Tibial nerve (tissue), 4 donors: ENCODE results near the gene EIF2AK3. TPM values are rescaled to one million over a fixed set of nuclear protein-coding genes. Genes with fewer than 3 reads are reported as not detected.

ENCODE experiments used
- DNase-seq, 2 donors: peaks; one replicate each; pipeline ENCODE4 v3.0.0-alpha.2; 2019; ENCODE audit warnings: low spot score in 2 of 2
- H3K27ac ChIP-seq, 4 donors: fragments of 200-600 bp; sonication (generic) in 3 of 4; one replicate each; pipeline ENCODE4 v1.5.1; 2017 to 2019; ENCODE audit warnings: mild to moderate bottlenecking in 1 of 4
- H3K27me3 ChIP-seq, 2 donors: fragments of 200-600 bp; sonication (generic) in 1 of 2; one replicate each; pipeline versions ENCODE4 v1.5.1 to v1.6.0; 2017 to 2019
- H3K36me3 ChIP-seq, 3 donors: fragments of 200-600 bp; sonication (generic); one replicate each; pipeline ENCODE4 v1.5.1; 2018 to 2019
- H3K4me1 ChIP-seq, 4 donors: fragments of 200-600 bp; sonication (generic) in 3 of 4; one replicate each; pipeline ENCODE4 v1.5.1; 2017 to 2019
- H3K4me3 ChIP-seq, 4 donors: fragments of 200-600 bp; sonication (generic) in 3 of 4; one replicate each; pipeline ENCODE4 v1.5.1; 2017 to 2019; ENCODE audit warnings: mild to moderate bottlenecking in 1 of 4, moderate library complexity in 1 of 4
- H3K9me3 ChIP-seq, 4 donors: fragments of 200-600 bp; sonication (generic) in 3 of 4; one replicate each; pipeline ENCODE4 v1.5.1; 2017 to 2019
- EP300 ChIP-seq, 2 donors: sonication (generic); formaldehyde crosslinking; IDR thresholded peaks; one replicate each; pipeline ENCODE4 v1.6.1; 2017; ENCODE audit warnings: antibody characterized with exemption in 2 of 2, mild to moderate bottlenecking in 1 of 2
- POLR2A ChIP-seq, 2 donors: fragments of 450-650 bp; IDR thresholded peaks; one replicate each; pipeline ENCODE4 v1.6.1; 2017; ENCODE audit warnings: antibody characterized with exemption in 2 of 2, mild to moderate bottlenecking in 2 of 2, moderate library complexity in 2 of 2
- WGBS, 2 donors: methylation state at CpG; one replicate each; pipeline ENCODE4 v1.1.5; 2018; 5-methylcytosine and 5-hydroxymethylcytosine counted together
- total RNA-seq, 4 donors: library from RNA; depleted of rRNA; stranded (reverse); fragments of >200 nt; gene quantifications; one replicate each; pipeline ENCODE4 v1.1.0, GENCODE V29; 2016
- TF ChIP-seq, protein P1 (sequence below), 5 experiments: fragments of 200-600 bp in 3 of 5; fragments of 450-650 bp in 2 of 5; sonication (generic) in 3 of 5; IDR thresholded peaks; one replicate each; pipeline ENCODE4 v1.5.1; 2016 to 2019; ENCODE audit warnings: antibody characterized with exemption in 5 of 5, mild to moderate bottlenecking in 3 of 5, moderate library complexity in 2 of 5

EIF2AK3 gene
- total RNA-seq, 4 donors from 2014 or later: 19.8 to 29.1 (median 25.9) TPM

DNA sequence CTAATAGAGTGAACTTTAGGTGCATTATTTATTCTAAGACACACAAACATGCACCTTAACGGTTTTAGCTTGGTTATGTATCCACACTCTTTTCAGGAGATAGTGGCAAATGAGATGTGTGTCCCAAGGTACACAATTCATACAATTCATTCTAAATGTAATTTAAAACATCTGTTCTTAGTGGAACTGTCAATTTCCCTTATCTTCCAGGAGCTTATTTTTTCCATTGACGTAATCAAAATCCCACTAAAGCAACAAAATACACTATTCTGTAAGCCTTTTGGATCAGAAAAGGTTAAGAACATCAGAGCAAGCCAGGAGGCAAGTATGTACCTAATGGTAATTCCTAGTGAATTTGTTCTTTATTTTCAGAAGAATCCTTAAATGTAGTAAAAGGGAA lies 19.8 kb downstream of the EIF2AK3 start:
- Histone ChIP-seq H3K36me3 (peaks cover 0 to 9% (median 0%) of the 10 kb centered on the region in 3 donors), H3K27me3 (no peaks in the 10 kb centered on the region), H3K27ac (no peak overlapping the region), H3K4me1 (peaks cover 0 to 15% (median 3%) of the 10 kb centered on the region in 4 donors), H3K9me3 (no peaks in the 10 kb centered on the region), H3K4me3 (no peak overlapping the region)
- WGBS, 2 donors: 68 to 82% methylated on average over 2 of the region's 2 CpGs
- TF ChIP-seq EP300 (IDR thresholded peaks at IDR 0.05) (no peak), POLR2A (IDR thresholded peaks at IDR 0.05) (no peak)
- TF ChIP-seq, protein P1, sequence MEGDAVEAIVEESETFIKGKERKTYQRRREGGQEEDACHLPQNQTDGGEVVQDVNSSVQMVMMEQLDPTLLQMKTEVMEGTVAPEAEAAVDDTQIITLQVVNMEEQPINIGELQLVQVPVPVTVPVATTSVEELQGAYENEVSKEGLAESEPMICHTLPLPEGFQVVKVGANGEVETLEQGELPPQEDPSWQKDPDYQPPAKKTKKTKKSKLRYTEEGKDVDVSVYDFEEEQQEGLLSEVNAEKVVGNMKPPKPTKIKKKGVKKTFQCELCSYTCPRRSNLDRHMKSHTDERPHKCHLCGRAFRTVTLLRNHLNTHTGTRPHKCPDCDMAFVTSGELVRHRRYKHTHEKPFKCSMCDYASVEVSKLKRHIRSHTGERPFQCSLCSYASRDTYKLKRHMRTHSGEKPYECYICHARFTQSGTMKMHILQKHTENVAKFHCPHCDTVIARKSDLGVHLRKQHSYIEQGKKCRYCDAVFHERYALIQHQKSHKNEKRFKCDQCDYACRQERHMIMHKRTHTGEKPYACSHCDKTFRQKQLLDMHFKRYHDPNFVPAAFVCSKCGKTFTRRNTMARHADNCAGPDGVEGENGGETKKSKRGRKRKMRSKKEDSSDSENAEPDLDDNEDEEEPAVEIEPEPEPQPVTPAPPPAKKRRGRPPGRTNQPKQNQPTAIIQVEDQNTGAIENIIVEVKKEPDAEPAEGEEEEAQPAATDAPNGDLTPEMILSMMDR (IDR thresholded peaks at IDR 0.05): no peak
- DNase-seq: no peak

- peaks cover 0 to 8% (median 0%) of the 10 kb centered on the region in 3 donors for H3K36me3 ChIP-seq
- H3K4me3 ChIP-seq: no peak overlapping the region
- H3K27ac ChIP-seq: no peak overlapping the region
- no peak for TF ChIP-seq EP300 (IDR thresholded peaks at IDR 0.05)
- TF ChIP-seq POLR2A (IDR thresholded peaks at IDR 0.05): no peak
- TF ChIP-seq, protein P1 (IDR thresholded peaks at IDR 0.05): no peak
- DNase-seq: no peak
- peaks cover 0 to 21% (median 5%) of the 10 kb centered on the region in 4 donors for H3K4me1 ChIP-seq
- no peaks in the 10 kb centered on the region for H3K27me3 ChIP-seq
- 77 to 85% methylated on average over 3 of the region's 3 CpGs for WGBS, 2 donors
- H3K9me3 ChIP-seq: no peaks in the 10 kb centered on the region
Observed at GRCh38 chr2:88606371-88607030, 20.8 kb downstream of the EIF2AK3 start.

- Histone ChIP-seq H3K9me3 (no peaks in the 10 kb centered on the region), H3K4me3 (no peak overlapping the region), H3K4me1 (peaks cover 0 to 54% (median 22%) of the 10 kb centered on the region in 4 donors), H3K36me3 (no peaks in the 10 kb centered on the region), H3K27ac (peak overlapping the region in 2 of 4 donors; percentile 22 to 66), H3K27me3 (no peaks in the 10 kb centered on the region)
- DNase-seq: no peak
- WGBS, 2 donors: 87 to 89% methylated on average over 4 of the region's 4 CpGs
- TF ChIP-seq, protein P1 (IDR thresholded peaks at IDR 0.05): no peak
- TF ChIP-seq POLR2A (IDR thresholded peaks at IDR 0.05) (no peak), EP300 (IDR thresholded peaks at IDR 0.05) (no peak)
Observed at GRCh38 chr2:88603146-88603545, 24.1 kb downstream of the EIF2AK3 start.

DNA sequence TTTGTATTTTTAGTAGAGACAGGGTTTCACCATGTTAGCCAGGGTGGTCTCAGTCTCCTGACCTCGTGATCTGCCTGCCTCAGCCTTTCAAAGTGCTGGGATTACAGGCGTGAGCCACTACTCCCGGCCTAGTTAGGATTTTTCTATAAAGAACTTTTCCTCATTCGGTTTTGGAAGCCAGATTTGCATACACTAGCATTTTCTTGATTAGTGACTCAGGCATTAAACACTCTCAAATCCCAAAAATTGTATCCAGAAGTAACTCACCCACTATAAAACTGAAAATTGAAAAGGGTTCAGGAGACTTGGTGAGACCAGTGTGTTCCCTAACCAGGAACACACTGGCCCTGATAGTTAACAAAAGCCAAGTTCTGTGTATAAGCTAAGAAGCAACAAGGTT lies 25.2 kb downstream of the EIF2AK3 start:
- DNase-seq: no peak
- 79 to 82% methylated on average over 4 of the region's 4 CpGs for WGBS, 2 donors
- H3K9me3 ChIP-seq: no peaks in the 10 kb centered on the region
- H3K36me3 ChIP-seq: no peaks in the 10 kb centered on the region
- H3K4me1 ChIP-seq: peaks cover 0 to 63% (median 24%) of the 10 kb centered on the region in 4 donors
- peak overlapping the region in 2 of 4 donors; percentile 66 to 82 for H3K27ac ChIP-seq
- TF ChIP-seq, protein P1 (IDR thresholded peaks at IDR 0.05): no peak
- no peak for TF ChIP-seq EP300 (IDR thresholded peaks at IDR 0.05)
- TF ChIP-seq POLR2A (IDR thresholded peaks at IDR 0.05): no peak
- H3K4me3 ChIP-seq: no peak overlapping the region
- no peaks in the 10 kb centered on the region for H3K27me3 ChIP-seq

DNA sequence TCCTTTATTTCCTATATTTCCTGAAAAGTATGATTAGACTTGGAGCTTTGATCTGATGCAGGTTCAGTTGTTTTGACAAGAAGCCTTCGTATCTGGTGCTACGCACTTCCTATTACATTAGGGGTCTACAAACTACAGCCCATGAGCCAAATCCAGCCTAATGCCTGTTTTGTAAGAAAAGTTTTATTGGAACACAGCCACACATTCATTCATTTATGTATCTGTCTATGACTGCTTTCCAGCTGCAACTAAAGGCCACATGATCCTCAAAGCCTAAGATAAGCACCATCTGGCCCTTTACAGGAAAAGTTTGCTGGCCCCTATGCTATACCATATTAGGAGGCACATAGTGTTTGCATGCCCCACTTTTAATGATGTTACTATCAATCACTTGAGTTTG lies 26.0 kb downstream of the EIF2AK3 start:
- Histone ChIP-seq H3K4me3 (no peak overlapping the region), H3K36me3 (no peaks in the 10 kb centered on the region), H3K9me3 (no peaks in the 10 kb centered on the region), H3K27me3 (no peaks in the 10 kb centered on the region), H3K27ac (peak overlapping the region in 3 of 4 donors; percentile 17 to 82 (median 66)), H3K4me1 (peaks cover 0 to 65% (median 24%) of the 10 kb centered on the region in 4 donors)
- WGBS, 2 donors: 61 to 63% methylated on average over 2 of the region's 2 CpGs
- DNase-seq: no peak
- TF ChIP-seq, protein P1 (IDR thresholded peaks at IDR 0.05): no peak
- TF ChIP-seq EP300 (IDR thresholded peaks at IDR 0.05): no peak
